Tibial nerve (tissue), 3 donors: ENCODE measurements around the gene SEC63.

Source experiments
- POLR2A ChIP-seq, 2 donors: fragments of 450-650 bp; IDR thresholded peaks; one replicate each; pipeline ENCODE4 v1.6.1; 2017; ENCODE audit warnings: antibody characterized with exemption in 2 of 2, mild to moderate bottlenecking in 2 of 2, moderate library complexity in 2 of 2
- TF ChIP-seq, protein P1 (sequence below), 5 experiments: fragments of 200-600 bp in 3 of 5; fragments of 450-650 bp in 2 of 5; sonication (generic) in 3 of 5; IDR thresholded peaks; one replicate each; pipeline ENCODE4 v1.5.1; 2016 to 2019; ENCODE audit warnings: antibody characterized with exemption in 5 of 5, mild to moderate bottlenecking in 3 of 5, moderate library complexity in 2 of 5

GRCh38 chr6:107840636-107841274 is 117.3 kb downstream of the SEC63 start:
- TF ChIP-seq POLR2A (IDR thresholded peaks at IDR 0.05): no peak
- TF ChIP-seq, protein P1, sequence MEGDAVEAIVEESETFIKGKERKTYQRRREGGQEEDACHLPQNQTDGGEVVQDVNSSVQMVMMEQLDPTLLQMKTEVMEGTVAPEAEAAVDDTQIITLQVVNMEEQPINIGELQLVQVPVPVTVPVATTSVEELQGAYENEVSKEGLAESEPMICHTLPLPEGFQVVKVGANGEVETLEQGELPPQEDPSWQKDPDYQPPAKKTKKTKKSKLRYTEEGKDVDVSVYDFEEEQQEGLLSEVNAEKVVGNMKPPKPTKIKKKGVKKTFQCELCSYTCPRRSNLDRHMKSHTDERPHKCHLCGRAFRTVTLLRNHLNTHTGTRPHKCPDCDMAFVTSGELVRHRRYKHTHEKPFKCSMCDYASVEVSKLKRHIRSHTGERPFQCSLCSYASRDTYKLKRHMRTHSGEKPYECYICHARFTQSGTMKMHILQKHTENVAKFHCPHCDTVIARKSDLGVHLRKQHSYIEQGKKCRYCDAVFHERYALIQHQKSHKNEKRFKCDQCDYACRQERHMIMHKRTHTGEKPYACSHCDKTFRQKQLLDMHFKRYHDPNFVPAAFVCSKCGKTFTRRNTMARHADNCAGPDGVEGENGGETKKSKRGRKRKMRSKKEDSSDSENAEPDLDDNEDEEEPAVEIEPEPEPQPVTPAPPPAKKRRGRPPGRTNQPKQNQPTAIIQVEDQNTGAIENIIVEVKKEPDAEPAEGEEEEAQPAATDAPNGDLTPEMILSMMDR (IDR thresholded peaks at IDR 0.05): no peak
